Activated T-helper 1 cell treated with anti-CD3 and anti-CD28 coated beads, Interleukin-12 subunit alpha, Interleukin-12 subunit beta, Interleukin-2, Interleukin-4 antibody, amounts not matched to agents 30 ng/mL and 10 ng/mL and 1 ng/mL, durations not matched to agents 14 hours and 24 hours and 36 hours (primary cell): ENCODE measurements around the gene TTC38. TPM values are rescaled to one million over a fixed set of nuclear protein-coding genes. Genes with fewer than 3 reads are reported as not detected.

Experiments
- DNase-seq: peaks from one replicate; pipeline ENCODE4 v3.0.0; 2021; ENCODE audit warnings: low spot score
- H3K27ac Mint-ChIP-seq: one replicate; pipeline ENCODE4 v1.8.0; 2021; ENCODE audit warnings: mild to moderate bottlenecking, mixed read lengths
- H3K27me3 Mint-ChIP-seq: one replicate; pipeline ENCODE4 v1.8.0; 2022; ENCODE audit warnings: mild to moderate bottlenecking, moderate library complexity, mixed read lengths; ENCODE audit not compliant: insufficient read depth
- H3K36me3 Mint-ChIP-seq: one replicate; pipeline ENCODE4 v1.8.0; 2021; ENCODE audit warnings: low read depth, mixed read lengths
- H3K4me1 Mint-ChIP-seq: one replicate; pipeline ENCODE4 v1.8.0; 2021; ENCODE audit warnings: low read depth, mixed read lengths
- H3K4me3 Mint-ChIP-seq: one replicate; pipeline ENCODE4 v1.8.0; 2021; ENCODE audit warnings: mild to moderate bottlenecking, moderate library complexity, mixed read lengths
- H3K9me3 Mint-ChIP-seq: one replicate; pipeline ENCODE4 v1.8.0; 2021; ENCODE audit warnings: mixed read lengths
- intact Hi-C: fragments of 100-400 bp; cut with micrococcal nuclease; formaldehyde crosslinking; loops from one replicate; pipeline ENCODE4 v1.15.1; 2024
- total RNA-seq: library from RNA; stranded (reverse); gene quantifications from 2 replicates; pipeline ENCODE4 v1.2.3, GENCODE V29; 2022

The TTC38 gene
- total RNA-seq, 1 donor from 2014 or later, result 23.0 TPM

DNA sequence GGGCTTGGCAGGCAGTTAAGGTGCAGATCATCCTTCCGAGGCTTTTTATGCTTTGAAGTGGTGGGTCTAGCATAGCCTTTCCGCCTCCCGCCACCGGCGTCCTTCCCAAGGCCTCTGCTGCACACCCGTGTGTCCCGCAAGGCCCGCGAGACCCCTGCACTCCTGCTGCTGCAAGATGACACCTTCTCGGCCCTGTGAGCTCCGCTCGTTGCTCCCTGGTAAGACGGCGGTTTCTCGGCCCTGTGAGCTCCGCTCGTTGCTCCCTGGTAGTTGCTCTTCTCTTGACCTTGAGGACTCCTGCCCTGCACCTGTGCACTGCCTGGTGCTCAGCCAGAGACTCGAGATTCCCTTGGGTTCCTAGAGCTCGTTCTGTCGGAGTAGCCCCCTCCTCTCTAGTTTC lies 49.8 kb downstream of the TTC38 start:
- peaks cover 24% of the 10 kb centered on the region for H3K36me3 Mint-ChIP-seq
- H3K9me3 Mint-ChIP-seq, result no peaks in the 10 kb centered on the region
- intact Hi-C loops, result no loop called here
- H3K27me3 Mint-ChIP-seq, result no peaks in the 10 kb centered on the region
- H3K4me1 Mint-ChIP-seq, result no peaks in the 10 kb centered on the region
- no peak for DNase-seq
- H3K4me3 Mint-ChIP-seq, result no peak overlapping the region
- H3K27ac Mint-ChIP-seq, result no peak overlapping the region

DNA sequence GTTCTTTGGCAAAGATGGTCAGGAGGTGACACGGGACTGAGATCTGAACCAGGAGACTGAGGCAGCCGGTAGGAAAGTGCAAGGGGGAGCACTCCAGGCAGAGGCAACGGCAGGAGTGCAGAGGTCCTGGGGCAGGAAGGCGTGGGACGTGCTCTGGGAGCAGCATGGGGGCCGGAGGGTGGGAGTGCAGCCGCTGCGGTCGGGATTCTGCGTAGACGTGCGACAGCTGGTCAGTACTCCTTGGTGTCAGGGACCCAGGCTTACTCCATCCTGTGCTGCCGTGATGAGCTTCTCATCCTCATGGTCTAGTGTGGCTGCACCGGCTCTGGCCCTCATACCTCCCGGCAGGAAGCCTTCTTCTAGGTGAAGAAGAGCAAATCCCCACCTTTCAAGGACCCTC lies 50.8 kb downstream of the TTC38 start:
- H3K4me3 Mint-ChIP-seq, result no peak overlapping the region
- H3K36me3 Mint-ChIP-seq, result peaks cover 27% of the 10 kb centered on the region
- H3K9me3 Mint-ChIP-seq, result no peaks in the 10 kb centered on the region
- DNase-seq, result no peak
- H3K27ac Mint-ChIP-seq, result no peak overlapping the region
- H3K4me1 Mint-ChIP-seq, result no peaks in the 10 kb centered on the region
- intact Hi-C loops, result no loop called here
- no peaks in the 10 kb centered on the region for H3K27me3 Mint-ChIP-seq

DNA sequence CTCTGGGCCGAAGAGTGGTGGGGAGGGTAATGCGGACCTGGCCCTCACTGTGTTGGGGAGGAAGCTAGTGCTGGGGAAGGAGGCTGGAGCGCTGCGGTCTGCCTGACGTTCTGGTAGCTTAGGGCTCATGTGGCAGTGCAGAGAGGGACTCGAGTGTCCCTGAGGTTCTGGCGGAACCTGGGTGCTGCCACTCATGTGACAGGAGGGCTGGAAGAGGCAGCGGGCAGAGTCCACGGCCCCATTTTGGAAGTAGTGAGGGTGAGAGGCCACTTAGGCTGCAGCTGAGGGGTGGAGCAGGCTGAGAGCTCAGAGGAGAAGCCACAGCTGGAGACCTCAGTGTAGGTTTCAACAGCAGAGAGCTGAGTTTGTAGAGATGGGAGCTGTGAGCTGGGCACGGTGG lies 51.5 kb downstream of the TTC38 start:
- Mint-ChIP-seq H3K4me3 (no peak overlapping the region), H3K36me3 (peaks cover 30% of the 10 kb centered on the region), H3K27ac (no peak overlapping the region), H3K27me3 (no peaks in the 10 kb centered on the region), H3K4me1 (no peaks in the 10 kb centered on the region), H3K9me3 (no peaks in the 10 kb centered on the region)
- intact Hi-C loops, result no loop called here
- no peak for DNase-seq

DNA sequence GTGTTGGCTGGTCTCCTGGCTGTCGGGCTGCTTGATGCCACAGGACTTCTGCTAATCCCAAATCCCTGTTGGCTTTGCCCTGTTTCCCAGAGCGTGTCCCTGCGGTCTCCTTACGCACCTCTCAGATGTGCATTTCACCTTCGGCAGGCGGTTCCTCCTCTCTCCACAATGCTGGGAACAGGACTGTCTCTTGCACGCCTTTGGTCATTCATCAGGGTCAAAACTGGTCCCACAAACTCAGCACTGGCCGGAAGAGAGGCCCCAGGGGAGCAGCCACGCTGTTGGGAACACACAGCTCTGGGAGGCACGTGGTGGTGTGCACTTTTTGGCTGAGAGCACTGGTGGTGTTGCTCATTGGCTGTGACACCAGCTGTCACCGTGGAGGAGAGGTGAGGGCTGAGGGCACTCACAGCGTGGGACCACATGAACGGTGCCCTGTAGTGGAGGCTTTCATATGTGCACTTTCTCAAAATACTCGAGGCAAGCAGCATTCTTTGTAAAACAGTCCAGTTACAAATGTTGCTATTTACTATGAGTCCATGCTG lies 52.4 kb downstream of the TTC38 start:
- Mint-ChIP-seq H3K36me3 (peaks cover 30% of the 10 kb centered on the region), H3K27ac (no peak overlapping the region), H3K4me1 (no peaks in the 10 kb centered on the region), H3K27me3 (no peaks in the 10 kb centered on the region), H3K4me3 (no peak overlapping the region), H3K9me3 (no peaks in the 10 kb centered on the region)
- intact Hi-C loops, result no loop called here
- DNase-seq, result no peak

DNA sequence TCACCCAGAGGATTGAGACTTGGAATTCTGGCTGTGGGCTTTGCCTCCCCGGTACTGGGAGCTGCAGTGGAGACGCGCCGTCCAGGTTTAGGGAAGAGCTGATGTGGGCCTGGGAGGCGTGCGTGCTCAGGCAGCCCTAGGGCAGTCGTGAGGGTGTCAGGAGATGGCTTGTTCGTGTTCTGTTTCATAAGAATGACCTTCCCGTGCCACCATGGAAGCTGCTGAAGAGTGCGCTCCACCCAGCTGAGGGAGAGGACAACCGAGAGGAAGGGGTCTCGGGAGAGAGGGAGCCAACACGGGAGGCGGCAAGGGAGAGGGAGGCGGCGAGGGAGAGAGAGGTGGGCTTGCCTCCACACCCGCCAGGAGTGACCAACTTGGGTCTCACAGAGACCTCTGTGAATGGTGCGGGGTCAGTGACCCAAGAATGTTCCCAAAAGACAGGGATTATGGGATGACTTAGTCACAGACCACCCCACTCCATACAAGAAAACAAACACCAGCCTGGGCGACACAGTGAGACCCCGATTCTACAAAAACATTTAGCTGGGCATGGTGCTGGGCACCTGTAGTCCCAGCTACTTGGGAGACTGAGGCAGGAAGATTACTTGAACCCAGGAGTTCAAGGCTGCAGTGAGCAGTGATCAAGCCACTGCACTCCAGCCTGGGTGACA lies 53.0 kb downstream of the TTC38 start:
- Mint-ChIP-seq H3K36me3 (peaks cover 30% of the 10 kb centered on the region), H3K4me3 (no peak overlapping the region), H3K27me3 (no peaks in the 10 kb centered on the region), H3K9me3 (no peaks in the 10 kb centered on the region), H3K27ac (peak overlapping the region; percentile 3), H3K4me1 (no peaks in the 10 kb centered on the region)
- intact Hi-C loops, result no loop called here
- DNase-seq, result no peak

DNA sequence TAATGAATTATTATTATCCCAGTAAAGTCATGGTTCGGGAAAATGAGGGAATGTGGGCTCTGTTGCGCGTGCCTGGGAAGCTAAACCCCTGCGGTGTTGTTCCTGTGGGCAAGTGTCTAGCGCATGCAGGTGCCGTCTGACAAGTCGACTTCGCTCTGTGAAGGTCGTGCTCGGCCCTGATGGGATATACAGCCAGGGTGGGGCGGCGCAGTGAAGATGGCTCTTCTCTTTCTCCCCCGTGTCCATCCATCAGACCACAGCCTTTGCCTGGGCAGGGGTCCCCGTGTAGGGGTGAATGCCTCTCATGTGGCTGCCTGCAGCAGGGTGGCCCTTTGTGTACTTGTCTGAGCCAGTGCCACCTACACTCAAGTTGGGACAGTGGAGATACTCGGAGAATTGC lies 54.9 kb downstream of the TTC38 start:
- no peaks in the 10 kb centered on the region for H3K9me3 Mint-ChIP-seq
- DNase-seq, result no peak
- H3K4me1 Mint-ChIP-seq, result no peaks in the 10 kb centered on the region
- peaks cover 32% of the 10 kb centered on the region for H3K36me3 Mint-ChIP-seq
- H3K27me3 Mint-ChIP-seq, result no peaks in the 10 kb centered on the region
- intact Hi-C loops, result no loop called here
- no peak overlapping the region for H3K4me3 Mint-ChIP-seq
- H3K27ac Mint-ChIP-seq, result no peak overlapping the region

DNA sequence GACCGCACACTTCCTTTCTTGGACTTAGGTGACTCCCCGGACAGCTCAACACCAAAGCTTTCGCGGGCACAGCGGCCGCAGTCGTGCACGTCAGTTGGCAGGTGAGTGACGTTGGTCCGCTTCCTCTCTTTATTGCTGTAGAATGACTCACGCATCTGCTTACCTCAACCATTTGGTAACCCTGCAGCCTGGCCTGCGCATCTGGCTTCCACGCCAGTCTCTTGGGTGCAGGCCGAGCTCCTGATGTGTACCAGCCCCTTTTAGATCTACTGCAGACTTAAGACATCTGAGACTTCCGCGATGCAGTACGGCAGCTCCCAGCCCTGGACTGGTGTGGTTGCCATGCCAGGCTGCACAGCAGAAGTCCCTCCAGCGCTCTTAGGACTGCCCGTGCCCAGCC lies 55.4 kb downstream of the TTC38 start:
- Mint-ChIP-seq H3K27ac (no peak overlapping the region), H3K4me3 (no peak overlapping the region), H3K27me3 (no peaks in the 10 kb centered on the region), H3K9me3 (no peaks in the 10 kb centered on the region), H3K36me3 (peaks cover 27% of the 10 kb centered on the region), H3K4me1 (no peaks in the 10 kb centered on the region)
- intact Hi-C loops, result no loop called here
- no peak for DNase-seq

DNA sequence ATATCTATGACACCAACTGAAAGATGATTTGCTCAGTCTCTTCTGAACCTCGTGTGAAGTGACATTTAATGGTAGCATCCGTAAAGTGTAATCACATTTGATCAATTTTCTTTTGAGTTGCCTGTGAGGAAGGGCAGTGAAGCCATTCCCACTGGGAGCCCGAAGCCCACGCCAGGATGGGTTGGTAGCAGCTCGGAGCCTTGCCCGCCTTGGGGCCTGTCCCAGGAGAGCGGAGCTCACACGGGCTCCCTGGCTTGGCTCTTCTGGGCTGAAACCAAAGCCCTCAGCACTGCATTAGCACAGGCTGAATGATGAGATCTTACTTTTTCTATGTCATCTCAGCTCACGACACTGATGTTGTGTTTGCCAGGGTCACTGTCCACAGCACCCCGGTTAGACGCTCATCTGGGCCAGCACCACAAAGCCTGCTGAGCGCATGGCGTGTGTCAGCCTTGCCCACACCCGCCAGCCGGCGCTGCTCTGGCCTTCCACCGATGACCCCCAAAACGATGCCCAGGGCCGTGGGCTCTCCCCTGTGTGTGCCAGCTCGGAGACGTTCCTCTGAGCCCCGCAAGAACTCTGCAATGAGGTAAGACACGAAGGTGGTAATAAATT lies 58.4 kb downstream of the TTC38 start:
- Mint-ChIP-seq H3K4me3 (no peak overlapping the region), H3K36me3 (peaks cover 26% of the 10 kb centered on the region), H3K4me1 (no peaks in the 10 kb centered on the region), H3K27ac (no peak overlapping the region), H3K27me3 (no peaks in the 10 kb centered on the region), H3K9me3 (no peaks in the 10 kb centered on the region)
- DNase-seq, result no peak
- intact Hi-C loops, result no loop called here

DNA sequence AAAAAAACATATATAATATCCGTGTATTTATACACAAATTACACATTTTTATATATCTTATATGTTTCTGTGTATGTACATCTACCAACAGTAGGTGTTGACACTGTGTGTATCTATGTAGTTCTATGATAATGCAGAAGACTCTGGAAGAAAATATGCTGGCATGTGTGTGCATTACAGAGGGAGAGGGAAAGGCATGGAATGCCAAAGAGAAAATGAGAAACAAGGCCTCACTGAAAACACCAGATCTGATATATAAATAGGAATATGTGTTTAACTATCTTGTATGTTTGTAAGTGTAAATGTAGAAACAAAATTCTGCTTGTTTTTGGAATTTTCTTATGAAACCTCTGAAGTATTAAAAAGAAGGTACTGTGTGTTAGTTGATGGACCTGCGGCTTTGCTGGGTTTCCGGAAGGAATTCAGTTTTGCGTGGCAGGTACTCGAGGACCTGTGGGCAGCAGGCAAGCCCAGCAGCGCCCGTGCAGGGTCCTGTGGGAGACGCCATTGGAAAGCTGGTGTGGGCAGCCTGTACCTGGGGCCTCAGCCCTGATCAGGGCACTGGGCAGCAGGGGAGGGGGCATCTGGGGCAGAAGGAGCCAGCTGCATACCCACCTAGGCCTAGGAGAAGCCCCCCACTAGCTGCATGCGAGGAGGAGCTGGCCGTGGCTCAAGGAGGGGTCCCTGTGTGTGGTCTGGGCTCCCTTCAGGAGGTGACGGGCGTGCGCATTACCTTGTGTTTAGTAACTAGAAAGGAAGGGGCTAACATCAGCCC lies 60.1 kb downstream of the TTC38 start:
- no peak overlapping the region for H3K27ac Mint-ChIP-seq
- intact Hi-C loops, result no loop called here
- H3K9me3 Mint-ChIP-seq, result no peaks in the 10 kb centered on the region
- H3K27me3 Mint-ChIP-seq, result no peaks in the 10 kb centered on the region
- no peak overlapping the region for H3K4me3 Mint-ChIP-seq
- DNase-seq, result no peak
- no peaks in the 10 kb centered on the region for H3K4me1 Mint-ChIP-seq
- peaks cover 29% of the 10 kb centered on the region for H3K36me3 Mint-ChIP-seq

DNA sequence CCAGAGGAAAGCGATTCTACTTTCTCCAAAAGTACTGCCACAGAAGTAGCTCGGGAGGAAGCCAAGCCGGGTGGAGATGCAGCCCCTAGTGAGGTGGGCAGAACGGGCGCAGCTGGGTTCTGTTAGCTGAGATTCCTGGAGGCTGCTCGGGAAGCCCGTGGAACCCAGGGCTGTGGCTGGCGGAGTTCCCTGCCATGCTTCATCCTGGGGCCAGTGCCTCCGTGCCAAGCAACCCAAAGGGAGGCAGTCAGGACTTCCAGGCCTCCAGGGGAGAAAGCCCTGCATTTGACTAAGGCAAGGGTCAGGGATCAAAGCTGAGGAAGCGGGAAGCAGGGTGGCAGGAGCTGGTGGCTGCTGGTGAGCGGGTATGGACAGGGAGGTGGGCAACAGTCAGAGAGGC lies 61.0 kb downstream of the TTC38 start:
- Mint-ChIP-seq H3K4me3 (no peak overlapping the region), H3K36me3 (peaks cover 28% of the 10 kb centered on the region), H3K27ac (no peak overlapping the region), H3K4me1 (no peaks in the 10 kb centered on the region), H3K27me3 (no peaks in the 10 kb centered on the region), H3K9me3 (no peaks in the 10 kb centered on the region)
- no peak for DNase-seq
- intact Hi-C loops, result no loop called here

DNA sequence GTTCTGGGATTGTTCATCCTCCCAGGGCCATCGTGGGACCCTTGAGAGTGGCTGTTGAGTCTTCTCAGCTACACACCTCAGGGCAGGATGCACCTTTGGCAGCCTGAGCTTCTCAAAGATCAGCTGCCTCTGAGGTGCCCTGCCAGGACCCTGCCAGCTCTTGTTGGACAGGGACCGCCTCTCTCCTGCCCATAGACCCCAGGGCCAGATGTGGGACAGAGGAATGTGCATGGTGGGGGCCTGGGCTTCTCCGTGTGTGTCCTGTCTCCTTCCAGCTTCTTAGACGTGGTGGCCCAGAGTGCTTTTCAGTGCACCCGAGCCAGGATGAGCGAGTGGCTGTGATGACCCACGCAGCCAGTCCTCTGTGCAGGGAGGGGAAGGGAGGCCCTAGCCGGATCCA lies 61.8 kb downstream of the TTC38 start:
- H3K4me1 Mint-ChIP-seq, result no peaks in the 10 kb centered on the region
- H3K36me3 Mint-ChIP-seq, result peaks cover 26% of the 10 kb centered on the region
- no peak for DNase-seq
- H3K27me3 Mint-ChIP-seq, result no peaks in the 10 kb centered on the region
- intact Hi-C loops, result no loop called here
- H3K9me3 Mint-ChIP-seq, result no peaks in the 10 kb centered on the region
- H3K4me3 Mint-ChIP-seq, result no peak overlapping the region
- H3K27ac Mint-ChIP-seq, result no peak overlapping the region

DNA sequence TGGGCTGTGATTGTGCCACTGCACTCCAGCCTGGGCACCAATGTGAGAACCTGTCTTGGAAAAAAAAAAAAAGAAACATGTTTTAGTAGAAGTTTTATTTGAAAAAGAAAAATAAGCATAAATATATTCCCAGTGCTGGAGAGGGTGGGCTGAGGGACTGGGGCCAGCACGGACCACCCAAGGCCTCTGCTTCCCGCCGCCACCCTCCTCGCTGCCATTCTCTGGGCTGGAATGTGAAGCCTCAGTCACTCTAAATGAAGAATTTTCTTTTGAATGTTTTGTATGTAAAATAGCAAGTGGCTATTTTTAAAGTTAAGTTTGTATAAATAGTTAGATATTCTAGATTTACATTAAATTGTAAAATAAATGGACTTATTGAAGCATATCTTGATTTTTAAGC lies 62.6 kb downstream of the TTC38 start:
- H3K27me3 Mint-ChIP-seq, result no peaks in the 10 kb centered on the region
- no peak overlapping the region for H3K27ac Mint-ChIP-seq
- H3K4me3 Mint-ChIP-seq, result no peak overlapping the region
- DNase-seq, result no peak
- peaks cover 26% of the 10 kb centered on the region for H3K36me3 Mint-ChIP-seq
- H3K9me3 Mint-ChIP-seq, result no peaks in the 10 kb centered on the region
- intact Hi-C loops, result no loop called here
- peaks cover 4% of the 10 kb centered on the region for H3K4me1 Mint-ChIP-seq

DNA sequence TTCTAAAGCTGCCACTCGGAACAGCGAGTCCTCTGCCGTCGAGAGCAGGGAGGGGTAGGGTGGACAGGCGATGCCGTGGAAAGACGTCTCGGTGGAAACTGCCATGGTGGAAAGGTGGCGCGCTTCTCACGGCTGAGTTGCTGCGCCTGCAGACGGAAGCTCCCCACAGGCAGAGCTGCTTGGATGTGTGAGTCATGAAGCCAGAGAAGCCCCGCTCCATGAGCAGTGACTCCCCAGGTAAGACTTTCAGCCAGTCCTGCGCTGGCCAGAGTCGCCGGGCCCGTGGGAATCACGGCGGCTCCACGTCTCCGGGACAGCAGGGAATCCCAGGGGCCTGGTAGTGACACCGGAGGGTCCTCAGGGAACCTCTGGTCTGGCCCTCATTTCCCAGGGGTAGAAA lies 63.7 kb downstream of the TTC38 start:
- Mint-ChIP-seq H3K4me3 (no peak overlapping the region), H3K27ac (no peak overlapping the region), H3K27me3 (no peaks in the 10 kb centered on the region), H3K9me3 (no peaks in the 10 kb centered on the region), H3K36me3 (peaks cover 24% of the 10 kb centered on the region), H3K4me1 (peaks cover 6% of the 10 kb centered on the region)
- intact Hi-C loops, result no loop called here
- DNase-seq, result no peak
